ENCODE results near the gene KRTAP1-3.
"Not testable (repeated sequence)": the region's sequence is repeated elsewhere in the genome, so short reads cannot be mapped to it uniquely, and the experiment has no call there.

The KRTAP1-3 gene

GRCh38 chr17:41052566-41052965 is 17.9 kb upstream of the KRTAP1-3 start:
- no peak for DNase-seq

- no peak for DNase-seq
Measured at GRCh38 chr17:41049110-41049509, 14.4 kb upstream of the KRTAP1-3 start.

- DNase-seq, result no peak
Measured at GRCh38 chr17:41048441-41048840, 13.8 kb upstream of the KRTAP1-3 start.

GRCh38 chr17:41046735-41047465 is 12.2 kb upstream of the KRTAP1-3 start, which contains the start of gene KRTAP2-1:
Gene KRTAP2-1, minus strand, starts transcription at chr17:41047316. Its CDS starts 49 bp downstream, at chr17:41047267.
- DNase-seq, result not testable (repeated sequence)

GRCh38 chr17:41042953-41043352 is 8.3 kb upstream of the KRTAP1-3 start:
- no peak for DNase-seq

- not testable (repeated sequence) for DNase-seq
Measured at GRCh38 chr17:41040783-41041571, 6.3 kb upstream of the KRTAP1-3 start, which contains the start of gene KRTAP1-1. Gene KRTAP1-1, minus strand, starts transcription at chr17:41041450. Its CDS starts 53 bp downstream, at chr17:41041397.

GRCh38 chr17:41037853-41038350 is 3.2 kb upstream of the KRTAP1-3 start:
- no peak for DNase-seq

GRCh38 chr17:41029633-41030245 is 4.9 kb downstream of the KRTAP1-3 start, which contains the start of gene KRTAP1-4:
Gene KRTAP1-4, minus strand, starts transcription at chr17:41030195. Its CDS starts 117 bp downstream, at chr17:41030078.
- no peak for DNase-seq

- no peak for DNase-seq
Measured at GRCh38 chr17:41026715-41027471, 7.8 kb downstream of the KRTAP1-3 start, which contains the start of gene KRTAP1-5. Gene KRTAP1-5, minus strand, starts transcription at chr17:41027208. Its CDS starts 53 bp downstream, at chr17:41027155.

GRCh38 chr17:41024697-41025096 is 10.0 kb downstream of the KRTAP1-3 start:
- no peak for DNase-seq

GRCh38 chr17:41020336-41020735 is 14.3 kb downstream of the KRTAP1-3 start:
- DNase-seq, result no peak

- no peak for DNase-seq
Measured at GRCh38 chr17:41019415-41019814, 15.3 kb downstream of the KRTAP1-3 start.

- no peak for DNase-seq
Measured at GRCh38 chr17:41018541-41018940, 16.1 kb downstream of the KRTAP1-3 start.

GRCh38 chr17:41016578-41017215 is 18.0 kb downstream of the KRTAP1-3 start:
- DNase-seq, result no peak

- DNase-seq, result no peak
Measured at GRCh38 chr17:41015454-41015853, 19.2 kb downstream of the KRTAP1-3 start.

GRCh38 chr17:41013606-41014005 is 21.1 kb downstream of the KRTAP1-3 start:
- DNase-seq, result no peak

GRCh38 chr17:41013181-41013580 is 21.5 kb downstream of the KRTAP1-3 start:
- no peak for DNase-seq

GRCh38 chr17:41012326-41013120 is 22.2 kb downstream of the KRTAP1-3 start:
- DNase-seq, result no peak

- DNase-seq, result no peak
Measured at GRCh38 chr17:41010441-41010840, 24.2 kb downstream of the KRTAP1-3 start.

GRCh38 chr17:41009936-41010335 is 24.7 kb downstream of the KRTAP1-3 start:
- no peak for DNase-seq

- DNase-seq, result no peak
Measured at GRCh38 chr17:41009301-41009760, 25.3 kb downstream of the KRTAP1-3 start.

All from activated CD4-positive, alpha-beta T cell treated with anti-CD3 and anti-CD28 coated beads, Interleukin-2, amount 50 U/mL, for 48 hours (primary cell).